Hematopoietic multipotent progenitor cell (in vitro differentiated cells): ENCODE data around the gene S100A6. TPM values are rescaled to one million over a fixed set of nuclear protein-coding genes. Genes with fewer than 3 reads are reported as not detected.
"Not testable (repeated sequence)": the region's sequence is repeated elsewhere in the genome, so short reads cannot be mapped to it uniquely, and the experiment has no call there.

ENCODE experiments used
- DNase-seq, 3 donors: peaks; one replicate each; pipeline ENCODE4 v3.0.0-alpha.2; 2011 to 2015; ENCODE audit warnings: low read depth in 2 of 3, low spot score in 2 of 3
- total RNA-seq: library from RNA; depleted of rRNA; stranded (reverse); fragments of >200 nt; gene quantifications from one replicate; pipeline ENCODE4 v1.2.3, GENCODE V29; 2012

Gene S100A6
- total RNA-seq = 177 TPM

- peak in 1 of 3 donors; percentile 31 for DNase-seq
These were observed at the start of gene S100A6 for GRCh38 chr1:153535242-153536011. TSS of gene S100A6 (minus strand) at chr1:153535991. CDS start at chr1:153535339, 652 bp downstream.

- DNase-seq = no peak
These were observed 49.2 kb upstream of the S100A6 start for GRCh38 chr1:153585006-153585405.

- DNase-seq = no peak
These were observed 48.2 kb upstream of the S100A6 start for GRCh38 chr1:153583976-153584375.

- not testable (repeated sequence) for DNase-seq
These were observed 47.7 kb upstream of the S100A6 start for GRCh38 chr1:153583514-153583913.

GRCh38 chr1:153582836-153583235, 47.0 kb upstream of the S100A6 start:
- not testable (repeated sequence) for DNase-seq

- DNase-seq = no peak
These were observed 43.1 kb upstream of the S100A6 start for GRCh38 chr1:153578936-153579335.

GRCh38 chr1:153578490-153578889, 42.7 kb upstream of the S100A6 start:
- no peak for DNase-seq

- no peak for DNase-seq
These were observed 41.8 kb upstream of the S100A6 start for GRCh38 chr1:153577624-153578051.

- no peak for DNase-seq
These were observed 41.3 kb upstream of the S100A6 start for GRCh38 chr1:153577138-153577537.

GRCh38 chr1:153575497-153575896, 39.7 kb upstream of the S100A6 start:
- DNase-seq = not testable (repeated sequence)

GRCh38 chr1:153575081-153575491, 39.3 kb upstream of the S100A6 start:
- not testable (repeated sequence) for DNase-seq

GRCh38 chr1:153573351-153573750, 37.6 kb upstream of the S100A6 start:
- peak in 1 of 3 donors; percentile 49 for DNase-seq

- peak in 2 of 3 donors; percentile 81 to 87 for DNase-seq
These were observed 36.8 kb upstream of the S100A6 start for GRCh38 chr1:153572569-153573015.

GRCh38 chr1:153571706-153572105, 35.9 kb upstream of the S100A6 start:
- no peak for DNase-seq

GRCh38 chr1:153570874-153571273, 35.1 kb upstream of the S100A6 start:
- DNase-seq = no peak

GRCh38 chr1:153569465-153569864, 33.7 kb upstream of the S100A6 start:
- DNase-seq = no peak

GRCh38 chr1:153568367-153569099, 32.7 kb upstream of the S100A6 start:
- DNase-seq = peak; percentile 59 to 85 (median 84)

- DNase-seq = no peak
These were observed 32.0 kb upstream of the S100A6 start for GRCh38 chr1:153567621-153568366.

- peak in 2 of 3 donors; percentile 96 to 97 for DNase-seq
These were observed 30.9 kb upstream of the S100A6 start for GRCh38 chr1:153566414-153567371.
